ENCODE data around the gene APOBEC3A. TPM values are rescaled to one million over a fixed set of nuclear protein-coding genes. Genes with fewer than 3 reads are reported as not detected.

APOBEC3A gene
- total and polyA plus RNA-seq, 10 of the 15 experiments (the other 5 are each of a cell fraction or from before 2014, with no cell fraction given), result 0.20 TPM; not detected in 9

DNA sequence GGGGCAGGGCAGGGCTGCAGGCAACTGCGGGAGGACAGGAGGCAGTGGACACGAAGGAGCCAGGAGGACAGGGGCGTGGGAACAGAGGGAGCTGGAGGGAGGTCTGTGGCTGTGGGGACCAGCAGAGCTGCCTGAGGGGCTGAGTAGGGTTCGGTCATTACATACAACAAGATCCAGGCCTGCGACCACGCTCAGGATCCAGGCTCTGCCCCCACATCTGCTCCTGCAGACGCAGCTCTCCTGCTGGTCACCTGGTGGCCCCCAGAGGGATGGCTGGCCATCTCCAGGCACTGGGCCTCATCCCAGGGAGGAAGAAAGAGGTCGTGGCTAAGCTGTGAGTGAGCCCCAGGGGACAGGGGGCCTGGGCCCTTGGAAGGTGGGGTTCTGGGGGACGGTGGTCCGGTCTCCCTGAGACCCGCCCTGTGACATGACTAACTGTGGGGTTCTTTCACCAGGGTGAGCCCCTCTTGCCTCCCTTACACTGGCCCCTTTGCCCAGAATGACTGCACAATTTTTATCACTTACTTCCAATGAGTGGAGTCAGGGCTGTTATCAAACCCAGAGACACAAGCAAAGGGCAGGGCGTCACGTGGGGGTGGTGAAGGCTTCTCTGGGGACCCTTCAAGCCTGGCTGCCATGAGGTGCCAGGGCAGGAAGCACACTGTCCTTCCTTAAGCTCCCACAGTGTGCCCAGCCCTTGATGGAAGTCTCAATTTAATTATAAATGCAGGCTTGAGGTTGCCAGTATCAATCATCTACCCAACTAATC, 6.7 kb upstream of the APOBEC3A start:
- no peak overlapping the region for H3K4me3 ChIP-seq
- H3K9me3 ChIP-seq (replicated peaks; ENCODE audit: control insufficient read depth, insufficient read depth, low read length), result no peaks in the 10 kb centered on the region
- H3K4me1 ChIP-seq (ENCODE audit: control insufficient read depth, insufficient read depth, low read length), result peaks cover 30% of the 10 kb centered on the region
- ChIA-PET SMC1A (ENCODE audit: uncharacterized antibody, unreplicated experiment) (interaction anchor here (1.1 to 2.4 kb wide), 4 partner anchors 8 to 77 kb away, joined by 3 to 8 read pairs (median 6); no protein-coding TSS in a partner anchor), RAD21 (ENCODE audit: unreplicated experiment) (interaction anchor here (1.3 kb wide), 1 partner anchor 8 kb away, joined by 4 read pairs; no protein-coding TSS in a partner anchor), POLR2A (interaction anchor here (1.5 kb wide), 1 partner anchor 18 kb away, joined by 3 read pairs; no protein-coding TSS in a partner anchor), CTCF (interaction anchor here (1.3 to 6.4 kb wide), 4 partner anchors 9 to 81 kb away, joined by 3 to 41 read pairs (median 14); no protein-coding TSS in a partner anchor)
- BruUV-seq (replicated peaks), result no TSS peak
- H3K36me3 ChIP-seq (ENCODE audit: control insufficient read depth in 2 of 2, insufficient read depth in 2 of 2, low read length in 1 of 2), result no peaks in the 10 kb centered on the region
- TF ChIP-seq ATF7 (IDR thresholded peaks at IDR 0.05; ENCODE audit: low read depth), result no peak
- TF ChIP-seq, protein P1, sequence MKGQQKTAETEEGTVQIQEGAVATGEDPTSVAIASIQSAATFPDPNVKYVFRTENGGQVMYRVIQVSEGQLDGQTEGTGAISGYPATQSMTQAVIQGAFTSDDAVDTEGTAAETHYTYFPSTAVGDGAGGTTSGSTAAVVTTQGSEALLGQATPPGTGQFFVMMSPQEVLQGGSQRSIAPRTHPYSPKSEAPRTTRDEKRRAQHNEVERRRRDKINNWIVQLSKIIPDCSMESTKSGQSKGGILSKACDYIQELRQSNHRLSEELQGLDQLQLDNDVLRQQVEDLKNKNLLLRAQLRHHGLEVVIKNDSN (IDR thresholded peaks at IDR 0.05; ENCODE audit: borderline replicate concordance, extremely low read length, insufficient read depth, low read depth, low read length), result peak; percentile 42
- H3K79me2 ChIP-seq (ENCODE audit: control insufficient read depth, insufficient read depth, low read length), result no peaks in the 10 kb centered on the region
- H4K20me1 ChIP-seq (ENCODE audit: control insufficient read depth, insufficient read depth), result no peaks in the 10 kb centered on the region
- no peak overlapping the region for H2AFZ ChIP-seq (ENCODE audit: control insufficient read depth, low read depth, low read length)
- H3K4me2 ChIP-seq (ENCODE audit: control insufficient read depth, insufficient read depth), result no peak overlapping the region
- no peak overlapping the region for H3K9ac ChIP-seq (ENCODE audit: control insufficient read depth, insufficient read depth, low read length)
- H3K27me3 ChIP-seq (replicated peaks in 1 of 2; ENCODE audit: control insufficient read depth in 2 of 2, insufficient read depth in 2 of 2, low read length in 1 of 2), result no peaks in the 10 kb centered on the region
- H3K27ac ChIP-seq (ENCODE audit: control insufficient read depth, insufficient read depth), result no peak overlapping the region
- FAIRE-seq, result no peak
- no peak for DNase-seq (ENCODE audit: low read depth, low spot score)
- in situ Hi-C loops (cut with MboI), result no loop called here
- WGBS (ENCODE audit: insufficient coverage, insufficient replicate concordance, low lambda C conversion rate, missing lambda C conversion rate), result 50% methylated on average over 13 of the region's 13 CpGs
- intact Hi-C loops (cut with micrococcal nuclease; ENCODE audit: unreplicated experiment), result no loop called here
- no peak for ATAC-seq

DNA sequence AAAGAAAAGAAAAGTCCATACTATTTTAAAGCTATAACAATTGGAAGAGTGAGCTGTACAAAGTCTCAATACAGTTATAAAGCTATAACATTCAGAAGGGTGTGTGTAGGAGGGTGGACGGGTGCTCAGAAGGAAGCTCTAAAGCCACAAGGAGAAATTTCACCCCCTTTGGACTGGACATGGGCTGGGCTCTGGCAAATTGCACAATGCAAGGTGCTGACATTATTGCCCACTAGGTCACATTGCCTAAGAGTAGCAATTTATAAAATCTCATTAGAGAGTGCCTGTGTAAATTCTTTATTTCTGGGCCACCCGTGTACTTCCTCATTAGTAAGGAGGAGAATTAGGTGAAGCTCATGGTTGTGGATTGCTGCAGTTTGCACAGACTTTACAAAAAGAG, 5.7 kb upstream of the APOBEC3A start:
- no peak for DNase-seq (ENCODE audit: low read depth, low spot score)
- Histone ChIP-seq H3K9me3 (replicated peaks; ENCODE audit: control insufficient read depth, insufficient read depth, low read length) (no peaks in the 10 kb centered on the region), H3K36me3 (ENCODE audit: control insufficient read depth in 2 of 2, insufficient read depth in 2 of 2, low read length in 1 of 2) (no peaks in the 10 kb centered on the region), H3K27me3 (replicated peaks in 1 of 2; ENCODE audit: control insufficient read depth in 2 of 2, insufficient read depth in 2 of 2, low read length in 1 of 2) (no peaks in the 10 kb centered on the region), H3K4me3 (no peak overlapping the region), H3K79me2 (ENCODE audit: control insufficient read depth, insufficient read depth, low read length) (no peaks in the 10 kb centered on the region), H3K4me2 (ENCODE audit: control insufficient read depth, insufficient read depth) (no peak overlapping the region), H3K27ac (ENCODE audit: control insufficient read depth, insufficient read depth) (no peak overlapping the region), H4K20me1 (ENCODE audit: control insufficient read depth, insufficient read depth) (no peaks in the 10 kb centered on the region), H3K9ac (ENCODE audit: control insufficient read depth, insufficient read depth, low read length) (no peak overlapping the region), H2AFZ (ENCODE audit: control insufficient read depth, low read depth, low read length) (no peak overlapping the region), H3K4me1 (ENCODE audit: control insufficient read depth, insufficient read depth, low read length) (peaks cover 30% of the 10 kb centered on the region)
- TF ChIP-seq CHD1 (IDR thresholded peaks at IDR 0.05; ENCODE audit: low read depth, low read length), result no peak
- TF ChIP-seq SMAD1 (IDR thresholded peaks at IDR 0.05; ENCODE audit: low read depth, partially characterized antibody), result no peak
- intact Hi-C loops (cut with micrococcal nuclease; ENCODE audit: unreplicated experiment) (no loop called here), in situ Hi-C loops (cut with MboI) (no loop called here)
- 44% methylated on average over 2 of the region's 2 CpGs for whole genome bisulfite sequencing (ENCODE audit: insufficient coverage, insufficient replicate concordance, low lambda C conversion rate, missing lambda C conversion rate)
- no peak for FAIRE-seq
- ChIA-PET CTCF (interaction anchor here (1.3 to 6.4 kb wide), 4 partner anchors 10 to 82 kb away, joined by 3 to 41 read pairs (median 14); no protein-coding TSS in a partner anchor), RAD21 (ENCODE audit: unreplicated experiment) (interaction anchor here (1.0 to 1.7 kb wide), 5 partner anchors 9 to 82 kb away, joined by 3 to 10 read pairs (median 4); no protein-coding TSS in a partner anchor), POLR2A (interaction anchor here (0.5 to 1.5 kb wide), 4 partner anchors 10 to 167 kb away, joined by 3 to 7 read pairs (median 3); partner anchors contain the start of gene APOBEC3B), SMC1A (ENCODE audit: uncharacterized antibody, unreplicated experiment) (interaction anchor here (1.1 to 2.4 kb wide), 6 partner anchors 9 to 82 kb away, joined by 3 to 8 read pairs (median 6); no protein-coding TSS in a partner anchor)
- no TSS peak for BruUV-seq (replicated peaks)
- ATAC-seq, result no peak
